GM18873 (cell line): ENCODE measurements around the gene ZYX.

Experiments used
- ATAC-seq: cut with Tn5 transposase; IDR thresholded peaks from one replicate; pipeline ENCODE4 v1.9.1; 2021; ENCODE audit warnings: mild to moderate bottlenecking, moderate library complexity, moderate number of reproducible peaks; ENCODE audit not compliant: unreplicated experiment, low FRiP score

ZYX gene

GRCh38 chr7:143362131-143363015, 18.8 kb upstream of the ZYX start, which contains the start of gene FAM131B:
Gene FAM131B, minus strand, starts transcription at chr7:143362713. Its CDS starts 110 bp downstream, at chr7:143362603.
- no peak for ATAC-seq

- ATAC-seq, result no peak
Observed at GRCh38 chr7:143363016-143363937, 17.9 kb upstream of the ZYX start.

DNA sequence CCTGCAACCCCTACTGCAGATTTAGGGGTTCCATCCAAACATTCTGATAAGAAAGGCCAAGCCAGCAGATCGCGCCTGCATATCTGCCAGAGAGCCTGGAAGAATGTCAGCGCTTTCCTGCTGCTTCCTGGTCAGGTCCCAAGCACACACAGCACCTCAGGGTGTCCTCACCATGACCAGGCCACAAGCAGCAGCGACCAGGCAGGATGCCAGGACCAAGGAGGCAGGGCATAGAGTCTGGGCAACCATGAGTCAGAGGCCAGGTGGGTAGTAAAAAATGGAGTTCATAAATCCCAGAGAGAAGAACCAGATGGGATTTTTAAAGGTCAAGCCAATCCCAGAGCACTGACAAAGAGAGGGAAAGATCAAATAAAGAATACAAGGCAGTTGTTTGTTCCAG, 13.2 kb upstream of the ZYX start:
- ATAC-seq, result no peak

DNA sequence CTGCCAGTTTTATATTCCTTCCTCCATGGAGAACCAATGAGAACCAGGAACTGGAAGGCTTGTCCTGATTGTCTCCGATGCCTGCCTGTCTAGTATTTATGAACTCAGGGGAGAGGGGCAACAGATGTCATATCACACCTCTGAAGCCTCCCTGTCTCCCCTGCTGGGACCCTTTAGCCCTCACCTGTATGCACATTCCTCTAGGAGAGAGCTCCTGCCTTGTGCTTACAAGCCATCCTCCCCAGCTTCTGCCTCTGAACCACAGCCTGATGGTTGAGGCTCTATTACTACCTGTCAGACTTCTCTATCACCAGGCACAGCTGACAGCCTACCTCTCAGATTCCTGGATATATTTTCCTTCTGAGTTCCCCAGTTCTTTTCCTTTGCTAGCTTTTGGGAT, 12.8 kb upstream of the ZYX start:
- ATAC-seq, result no peak

DNA sequence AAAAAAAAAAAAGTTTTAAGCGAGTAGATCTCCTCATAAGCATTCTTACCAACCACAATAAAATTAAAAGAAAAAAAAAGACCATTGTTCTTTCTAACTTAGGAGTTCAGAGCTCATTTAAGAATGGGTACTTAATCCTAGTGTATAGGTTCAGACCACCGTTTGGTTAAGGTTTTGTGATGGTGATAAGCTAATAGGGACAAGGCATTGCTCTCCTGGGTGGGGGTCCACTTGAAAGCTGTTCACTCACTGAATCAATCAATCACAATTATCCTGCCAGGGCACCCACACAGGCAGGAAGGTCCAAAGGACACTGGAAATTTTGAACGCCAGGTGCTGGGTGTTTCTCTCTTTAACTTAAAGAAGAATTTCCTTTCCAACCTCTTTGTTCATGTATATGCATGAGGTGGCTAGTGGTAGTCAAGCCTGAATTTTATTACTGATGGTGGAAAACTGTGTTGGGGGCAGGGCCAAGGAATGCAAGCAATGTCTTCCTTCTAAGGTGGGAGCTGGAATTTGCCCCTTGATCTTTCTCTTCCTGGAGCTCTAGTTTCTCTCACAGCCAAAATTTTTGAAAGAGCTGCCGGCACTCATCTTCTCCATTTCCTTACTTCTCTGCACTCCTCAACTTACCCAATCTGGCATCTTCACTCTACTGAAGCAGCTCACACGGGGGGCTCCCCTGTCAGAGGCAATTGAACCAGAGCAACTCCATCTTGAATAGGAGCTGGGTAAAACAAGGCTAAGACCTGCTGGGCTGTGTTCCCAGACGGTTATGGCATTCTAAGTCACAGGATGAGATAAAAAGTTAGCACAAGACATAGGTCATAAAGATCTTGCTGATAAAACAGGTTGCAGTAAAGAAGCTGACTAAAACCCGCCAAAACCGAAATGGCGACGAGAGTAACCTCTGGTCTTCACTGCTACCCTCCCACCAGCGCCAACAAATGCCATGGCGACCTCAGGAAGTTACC, 11.2 kb upstream of the ZYX start:
- no peak for ATAC-seq

DNA sequence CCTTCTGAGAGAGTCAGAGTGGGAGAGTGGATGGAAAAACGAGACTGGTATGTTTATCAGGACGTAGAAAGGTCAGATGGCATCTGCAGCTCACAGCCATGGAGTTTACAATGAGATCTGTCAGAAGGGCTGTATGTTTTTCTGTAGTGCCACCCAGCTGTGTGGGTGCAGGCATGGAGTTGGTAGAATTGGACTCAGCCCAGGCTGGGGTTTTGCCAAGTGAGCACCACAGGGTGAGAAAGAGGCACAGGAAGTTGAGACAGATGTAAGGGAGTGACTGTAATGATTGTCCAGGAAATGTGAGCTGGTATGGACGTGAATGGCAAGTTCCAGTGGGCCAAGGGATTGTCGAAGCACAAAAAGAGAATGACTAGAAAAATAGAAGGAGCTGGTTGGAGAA, 9.1 kb upstream of the ZYX start:
- no peak for ATAC-seq

DNA sequence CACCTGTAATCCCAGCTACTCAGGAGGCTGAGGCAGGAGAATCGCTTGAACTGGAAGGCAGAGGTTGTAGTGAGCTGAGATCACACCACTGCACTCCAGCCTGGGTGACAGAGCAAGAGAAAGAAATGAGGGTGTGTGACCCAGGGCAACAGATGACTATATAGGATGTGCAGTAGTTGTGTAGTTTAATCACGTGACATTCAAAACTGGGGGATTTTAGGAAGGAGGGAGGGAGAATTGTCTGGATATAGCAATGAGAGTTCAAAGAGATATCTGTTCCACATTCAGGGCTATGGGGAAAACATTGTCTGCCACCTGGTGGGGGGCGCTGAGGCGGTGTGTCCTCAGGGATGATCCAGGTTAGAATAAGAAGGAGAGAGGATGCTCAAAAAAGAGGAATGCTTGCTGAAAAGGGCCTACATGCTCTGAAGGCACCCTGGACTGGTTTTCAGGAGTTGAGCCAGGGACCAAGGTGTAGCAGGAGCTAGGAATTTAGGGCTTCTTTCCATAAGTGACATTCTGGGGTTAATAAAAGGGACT, 7.8 kb upstream of the ZYX start:
- no peak for ATAC-seq

GRCh38 chr7:143374561-143374960, 6.6 kb upstream of the ZYX start:
- ATAC-seq, result no peak

DNA sequence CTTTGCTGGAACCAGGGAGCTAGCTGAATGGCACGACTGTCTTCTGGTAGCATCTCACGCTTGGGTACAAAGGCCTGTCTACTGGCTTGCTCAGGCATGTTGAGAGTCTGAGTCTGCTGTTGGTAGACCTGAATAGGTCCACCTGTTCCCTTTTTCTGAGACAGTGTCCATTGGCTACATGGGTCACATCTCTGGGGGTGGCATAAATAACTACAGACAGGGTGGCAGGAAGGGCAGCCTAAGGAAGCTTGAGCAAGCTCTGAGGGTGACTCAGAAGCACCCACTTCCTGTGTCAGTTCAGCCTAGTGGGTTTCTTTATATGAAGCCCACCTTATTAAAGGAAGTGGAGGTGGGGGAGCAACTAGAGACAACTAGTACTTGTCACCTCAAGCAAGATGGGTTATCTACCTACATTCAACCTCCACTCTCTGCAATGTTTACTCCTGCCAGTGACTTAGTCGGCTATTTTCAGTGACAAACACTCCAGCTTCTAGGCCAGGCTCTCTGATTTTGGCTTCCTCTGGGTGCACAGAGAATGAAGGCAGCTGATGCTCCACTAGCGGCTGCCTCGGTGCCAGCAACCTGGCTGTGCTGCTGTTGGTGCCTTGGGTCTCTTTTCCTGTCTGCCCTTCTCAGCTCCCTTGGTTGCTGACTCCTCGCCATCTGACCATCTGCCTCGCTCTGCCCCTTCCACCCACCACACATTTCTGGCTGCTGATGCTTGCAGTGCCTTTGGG, 5.7 kb upstream of the ZYX start:
- no peak for ATAC-seq

DNA sequence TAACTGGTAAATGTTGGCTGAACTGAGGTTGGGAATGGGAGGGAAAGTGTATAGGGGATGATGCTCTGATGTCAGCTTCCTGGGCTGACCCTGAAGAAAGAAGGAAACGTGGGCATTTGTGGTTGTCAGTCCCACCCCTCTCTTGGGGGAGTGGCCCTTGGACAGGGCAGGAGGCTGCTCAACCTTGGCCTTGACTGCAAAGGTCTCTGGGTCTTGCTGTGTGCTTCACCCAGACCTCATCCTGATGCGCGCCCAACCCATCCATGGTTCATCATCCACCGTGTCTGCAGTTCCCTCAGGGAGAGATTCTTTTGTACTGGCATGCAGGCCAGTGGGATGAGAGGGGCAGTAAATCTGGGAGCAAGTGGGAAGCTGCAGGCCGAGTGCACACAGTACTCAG, 4.7 kb upstream of the ZYX start:
- ATAC-seq, result no peak

DNA sequence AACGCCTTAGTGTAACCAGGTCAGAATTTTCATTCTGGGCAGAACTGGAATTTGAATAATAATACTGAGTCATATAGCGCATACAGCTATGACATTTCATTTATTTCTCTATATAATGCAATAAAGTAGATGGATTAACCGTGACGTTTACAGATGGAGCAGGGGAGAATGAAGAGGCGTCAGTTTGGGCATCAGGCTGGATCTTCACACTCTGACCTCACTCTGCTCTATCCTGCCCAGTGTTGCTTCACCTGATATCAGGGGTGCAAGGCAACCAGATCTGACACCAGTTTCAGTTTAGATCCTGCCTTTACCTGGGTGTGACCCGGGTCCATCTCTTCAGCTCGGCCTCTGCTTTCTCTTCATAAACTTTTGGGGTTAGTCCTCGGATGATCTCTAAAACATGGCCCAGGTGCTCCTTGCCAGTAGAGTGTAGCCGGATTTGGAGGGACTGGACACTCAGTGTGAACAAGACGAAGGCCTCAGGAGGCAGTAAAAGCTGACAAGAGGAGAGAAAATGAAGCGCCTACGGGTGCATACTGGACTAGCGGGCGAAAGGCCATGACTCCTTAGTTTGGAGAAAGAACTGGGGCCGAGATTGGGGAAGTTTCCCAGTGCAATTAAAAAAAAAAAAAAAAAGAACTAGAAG, 1.4 kb upstream of the ZYX start:
- peak; percentile 18 for ATAC-seq

DNA sequence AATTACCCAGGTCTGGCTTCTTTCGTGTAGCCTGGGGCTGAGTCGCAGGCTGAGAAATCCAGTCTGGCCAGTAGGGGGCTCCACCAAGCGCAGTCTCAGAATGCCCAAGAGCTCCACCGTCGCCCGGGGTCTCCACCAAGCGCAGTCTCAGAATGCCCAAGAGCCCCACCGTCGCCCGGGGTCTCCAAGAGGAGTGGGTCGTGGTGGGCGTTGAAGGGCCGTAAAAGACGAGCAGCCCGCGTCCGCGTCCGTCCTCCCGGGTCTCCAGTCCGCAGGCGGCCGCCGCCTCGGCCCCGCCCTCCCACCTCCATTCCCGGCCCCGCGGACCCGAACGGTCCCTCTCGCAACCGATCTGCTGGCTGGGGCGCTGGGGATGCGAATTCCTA, 892 bp upstream of the ZYX start:
- ATAC-seq, result peak; percentile 61

GRCh38 chr7:143381427-143382125, 431 bp downstream of the ZYX start:
- peak; percentile 11 for ATAC-seq

DNA sequence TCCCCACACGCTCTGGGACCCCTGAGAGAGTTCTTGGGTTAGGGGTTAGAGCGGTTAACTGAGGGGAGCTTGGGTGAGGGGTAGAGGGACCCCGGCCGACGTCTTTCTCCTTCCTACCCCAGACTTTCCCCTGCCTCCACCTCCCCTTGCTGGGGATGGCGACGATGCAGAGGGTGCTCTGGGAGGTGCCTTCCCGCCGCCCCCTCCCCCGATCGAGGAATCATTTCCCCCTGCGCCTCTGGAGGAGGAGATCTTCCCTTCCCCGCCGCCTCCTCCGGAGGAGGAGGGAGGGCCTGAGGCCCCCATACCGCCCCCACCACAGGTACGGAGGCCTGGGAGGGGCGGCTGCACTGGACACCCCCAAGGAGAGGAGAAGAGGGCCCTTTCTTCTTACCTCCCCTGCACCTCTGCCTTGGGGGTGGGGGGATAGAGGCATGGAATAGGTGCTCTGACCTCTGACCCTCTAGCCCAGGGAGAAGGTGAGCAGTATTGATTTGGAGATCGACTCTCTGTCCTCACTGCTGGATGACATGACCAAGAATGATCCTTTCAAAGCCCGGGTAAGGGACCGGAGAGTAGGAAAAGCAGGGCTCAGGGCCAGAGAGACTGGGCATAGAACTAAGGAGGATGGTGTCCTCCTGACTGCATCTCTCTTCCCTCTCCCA, 1.1 kb downstream of the ZYX start:
- no peak for ATAC-seq

GRCh38 chr7:143382791-143383641, 1.9 kb downstream of the ZYX start:
- no peak for ATAC-seq

- no peak for ATAC-seq
Observed at GRCh38 chr7:143383642-143383957, 2.5 kb downstream of the ZYX start.

- no peak for ATAC-seq
Observed at GRCh38 chr7:143384148-143384547, 3.0 kb downstream of the ZYX start.
